ENCODE measurements around the gene KANK4. TPM values are rescaled to one million over a fixed set of nuclear protein-coding genes. Genes with fewer than 3 reads are reported as not detected.

Gene KANK4
- total and polyA plus RNA-seq, 2 of the 4 experiments (the other 2 are of a cell fraction): not detected

GRCh38 chr1:62238507-62238906, 80.7 kb downstream of the KANK4 start:
- Histone ChIP-seq H3K4ac (ENCODE audit: low read depth, low read length) (no peak overlapping the region), H4K91ac (ENCODE audit: insufficient read depth, low read depth, low read length) (no peak overlapping the region), H3K9me1 (ENCODE audit: insufficient read depth, low read length) (no peaks in the 10 kb centered on the region), H2AK9ac (replicated peaks; ENCODE audit: low read depth, low read length, poor library complexity) (no peak overlapping the region), H3K9ac (ENCODE audit: low read depth, low read length) (no peak overlapping the region), H3K18ac (ENCODE audit: low read depth, low read length) (no peak overlapping the region), H3K9me3 (ENCODE audit: control insufficient read depth, insufficient read depth, low read length) (peaks cover 4% of the 10 kb centered on the region; the same call in 1 of the 2 replicates), H2AFZ (replicated peaks; ENCODE audit: low read length, poor library complexity) (no peak overlapping the region), H2BK120ac (ENCODE audit: low read depth, low read length) (no peak overlapping the region), H2BK15ac (ENCODE audit: low read depth, low read length) (no peak overlapping the region), H3K4me3 (ENCODE audit: insufficient read depth, low read depth, low read length) (no peak overlapping the region), H4K5ac (ENCODE audit: low read depth, low read length) (no peak overlapping the region), H3K56ac (ENCODE audit: extremely low read depth, insufficient read depth, low read length) (no peak overlapping the region), H4K20me1 (ENCODE audit: insufficient read depth, low read length) (no peaks in the 10 kb centered on the region), H3K79me1 (ENCODE audit: low read depth in 1 of 2, low read length in 2 of 2) (no peaks in the 10 kb centered on the region), H2BK20ac (ENCODE audit: low read depth, low read length) (no peak overlapping the region), H3K4me1 (ENCODE audit: control insufficient read depth, insufficient read depth, low read length) (no peaks in the 10 kb centered on the region), H3K27ac (ENCODE audit: insufficient read depth, low read length) (no peak overlapping the region), H3K27me3 (ENCODE audit: control insufficient read depth, insufficient read depth, low read length) (no peaks in the 10 kb centered on the region), H2AK5ac (ENCODE audit: low read depth, low read length) (no peak overlapping the region), H4K8ac (ENCODE audit: low read depth in 2 of 2, low read length in 2 of 2) (no peak overlapping the region), H3K14ac (replicated peaks; ENCODE audit: low read depth, low read length) (no peak overlapping the region), H2BK5ac (ENCODE audit: low read depth, low read length, poor library complexity, severe bottlenecking) (no peak overlapping the region), H3K23ac (ENCODE audit: low read depth, low read length) (no peak overlapping the region), H3K36me3 (ENCODE audit: control insufficient read depth, insufficient read depth, low read length) (no peaks in the 10 kb centered on the region), H3K4me2 (ENCODE audit: low read depth, low read length) (no peak overlapping the region)
- DNase-seq (no peak), ATAC-seq (ENCODE audit: low read depth) (no peak)
- ChIA-PET CTCF (no interaction called here), POLR2A (ENCODE audit: unreplicated experiment) (no interaction called here)
- in situ Hi-C loops (cut with MboI; ENCODE audit: low sequenced_read_pairs): no loop called here
- BruUV-seq (replicated peaks): no TSS peak
- WGBS, 2 experiments (ENCODE audit: extremely low coverage in 2 of 2, insufficient read length in 1 of 2): no CpG with 5 or more reads among the region's 9 CpGs
- dilution Hi-C loops (cut with HindIII; ENCODE audit: low sequenced_read_pairs, unreplicated experiment): no loop called here
- intact Hi-C loops (cut with micrococcal nuclease): no loop called here
- no peak for TF ChIP-seq FOS (IDR thresholded peaks at IDR 0.05; ENCODE audit: low read depth, low read length)
- TF ChIP-seq RCOR1 (IDR thresholded peaks at IDR 0.05; ENCODE audit: insufficient replicate concordance, low read length): no peak
- no peak for TF ChIP-seq ELK1 (IDR thresholded peaks at IDR 0.05; ENCODE audit: borderline replicate concordance, low read depth, low read length)
- no peak for TF ChIP-seq BHLHE40 (IDR thresholded peaks at IDR 0.05; ENCODE audit: low read depth, low read length)
- no peak for TF ChIP-seq RFX5 (IDR thresholded peaks at IDR 0.05; ENCODE audit: low read depth, low read length)

Data from IMR-90 (cell line).